KOPT-K1 (cell line): ENCODE measurements around the gene LYAR.

Source experiments
- H3K27ac ChIP-seq: fragments of 200-600 bp; sonication (generic); 2 replicates; pipeline ENCODE4 v1.5.1; 2016; ENCODE audit warnings: antibody characterized with exemption, mild to moderate bottlenecking, low read depth, low read length; ENCODE audit not compliant: poor library complexity, severe bottlenecking
- H3K36me3 ChIP-seq: fragments of 200-600 bp; sonication (generic); 2 replicates; pipeline ENCODE4 v1.5.1; 2017; ENCODE audit warnings: antibody characterized with exemption, mild to moderate bottlenecking, low read length, moderate library complexity; ENCODE audit not compliant: insufficient read depth
- H3K9me3 ChIP-seq: fragments of 200-600 bp; sonication (generic); 2 replicates; pipeline ENCODE4 v1.5.1; 2017; ENCODE audit warnings: antibody characterized with exemption, low read length, mild to moderate bottlenecking; ENCODE audit not compliant: insufficient read depth, poor library complexity, severe bottlenecking

LYAR gene, protein sequence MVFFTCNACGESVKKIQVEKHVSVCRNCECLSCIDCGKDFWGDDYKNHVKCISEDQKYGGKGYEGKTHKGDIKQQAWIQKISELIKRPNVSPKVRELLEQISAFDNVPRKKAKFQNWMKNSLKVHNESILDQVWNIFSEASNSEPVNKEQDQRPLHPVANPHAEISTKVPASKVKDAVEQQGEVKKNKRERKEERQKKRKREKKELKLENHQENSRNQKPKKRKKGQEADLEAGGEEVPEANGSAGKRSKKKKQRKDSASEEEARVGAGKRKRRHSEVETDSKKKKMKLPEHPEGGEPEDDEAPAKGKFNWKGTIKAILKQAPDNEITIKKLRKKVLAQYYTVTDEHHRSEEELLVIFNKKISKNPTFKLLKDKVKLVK

DNA sequence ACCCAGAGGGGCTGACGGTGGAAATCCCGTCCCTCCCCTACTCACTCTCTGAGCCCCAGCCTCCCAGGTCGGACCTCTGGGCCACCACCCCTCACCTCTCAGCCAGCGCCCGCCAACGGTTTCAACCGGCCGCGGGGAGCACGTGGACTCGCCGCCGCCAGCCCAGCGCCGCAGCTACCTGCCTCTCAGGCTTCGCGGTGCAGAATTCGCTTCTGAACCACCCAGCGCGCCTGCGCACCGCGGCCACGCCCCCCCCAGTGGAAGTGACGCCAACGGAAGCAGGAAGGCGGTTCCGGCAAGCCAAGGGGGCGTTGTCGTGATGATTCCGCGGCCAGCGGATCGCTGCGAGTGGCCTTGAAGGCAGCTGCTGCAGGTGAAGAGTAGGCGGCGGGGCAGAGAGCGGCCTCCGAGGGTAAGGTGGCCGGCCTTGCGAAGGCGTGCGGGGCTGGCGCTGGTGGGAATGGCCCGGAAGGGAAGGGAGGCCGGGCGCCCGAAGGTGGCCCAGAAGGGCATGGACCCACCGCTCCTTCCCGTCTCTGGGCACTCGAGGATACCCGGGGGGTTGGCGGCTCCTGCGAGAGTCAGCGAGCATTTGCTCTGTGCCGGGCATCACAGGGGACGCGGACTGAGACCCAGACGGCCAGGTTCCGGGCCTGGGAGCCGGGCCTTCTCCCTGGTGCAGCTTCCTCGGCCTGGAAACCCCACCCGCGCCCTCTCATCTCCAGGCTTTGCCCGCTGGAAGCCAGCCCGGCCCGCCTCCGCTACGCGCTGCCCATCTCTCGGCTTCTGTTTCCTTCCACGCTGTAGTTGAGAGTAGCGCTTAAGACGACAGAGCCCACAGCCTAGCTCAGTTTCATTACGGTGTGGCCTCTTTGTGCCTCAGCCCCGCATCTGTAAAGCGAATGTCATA is at the start of gene LYAR, which contains the start of gene ZBTB49:
Gene LYAR (minus strand): TSS at position 214 of the 910 bp plus-strand sequence. CDS start 6,412 bp downstream, outside the sequence.
Gene ZBTB49 (plus strand): TSS at position 311 of the 910 bp plus-strand sequence. CDS start 9,695 bp downstream, outside the sequence.
- H3K36me3 ChIP-seq: peaks cover 28% of the 10 kb centered on the region
- peak within 1 kb of the TSS; percentile 80 for H3K27ac ChIP-seq
- H3K9me3 ChIP-seq: peaks cover 3% of the 10 kb centered on the region

DNA sequence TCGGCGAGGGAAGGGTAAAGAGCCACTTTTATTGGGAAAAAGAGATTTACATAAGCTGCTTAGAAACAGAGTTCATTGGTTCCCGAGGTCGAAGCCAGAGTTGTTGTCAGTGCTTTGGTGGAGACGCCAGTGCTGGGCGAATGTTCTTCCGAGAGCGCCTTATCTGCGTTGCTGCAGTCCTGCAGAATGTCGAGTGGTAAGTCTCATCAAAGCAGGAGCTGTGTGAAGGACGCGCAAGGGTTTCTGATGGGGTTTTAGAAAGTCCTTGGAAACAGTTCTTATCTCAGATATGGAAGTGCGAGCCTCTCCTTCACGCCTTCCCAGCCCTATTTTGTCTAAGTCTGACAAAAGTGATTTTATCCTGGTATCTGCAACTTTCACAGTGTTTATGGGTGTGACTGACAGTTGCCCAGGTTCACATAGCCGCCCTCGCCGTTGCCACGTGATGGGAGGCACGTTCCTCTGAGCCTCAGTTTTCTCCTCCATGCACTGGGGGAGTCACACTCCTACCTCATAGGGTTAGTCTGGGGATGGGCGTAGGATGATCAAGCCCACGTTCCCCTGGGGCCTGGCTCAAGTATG is 49.6 kb upstream of the LYAR start:
- Histone ChIP-seq H3K27ac (no peak overlapping the region), H3K36me3 (no peaks in the 10 kb centered on the region), H3K9me3 (no peaks in the 10 kb centered on the region)

DNA sequence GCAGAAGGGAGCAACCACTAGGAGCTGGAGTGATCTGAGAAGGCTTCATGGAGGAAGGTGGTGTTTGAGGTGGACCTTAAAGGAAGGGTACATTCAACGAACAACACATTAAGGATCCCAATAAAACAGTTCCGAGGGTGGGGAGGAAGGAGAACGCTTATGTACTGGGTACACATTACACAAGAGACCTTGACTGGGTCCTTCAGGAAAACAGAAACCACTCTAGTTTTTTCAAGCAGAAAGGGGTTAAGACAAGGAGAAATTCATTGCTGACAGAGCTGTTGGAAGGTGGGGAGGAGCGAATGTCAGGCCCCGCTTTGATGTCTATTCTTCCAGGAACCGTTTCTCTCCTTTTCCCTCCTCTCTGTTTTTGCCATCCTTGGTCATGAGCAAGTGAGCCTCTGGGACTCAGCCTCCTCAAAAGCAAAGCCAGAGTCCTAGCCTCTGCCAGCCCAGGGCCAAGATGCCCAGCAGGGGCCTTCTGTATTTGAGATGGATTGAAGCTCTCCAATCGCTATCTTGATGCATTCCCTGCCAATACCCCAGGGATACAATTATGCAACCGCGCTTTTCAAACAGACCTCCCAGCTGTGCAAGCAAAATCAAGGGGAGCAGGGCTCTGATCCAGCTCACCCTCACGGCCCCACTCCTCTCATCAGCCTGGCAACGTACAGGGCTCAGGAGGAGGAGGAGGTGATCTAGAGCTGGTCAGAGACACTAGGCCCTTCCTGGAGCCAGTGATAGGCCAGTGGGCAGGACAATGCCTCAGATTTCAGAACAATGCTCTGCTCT is 48.5 kb upstream of the LYAR start:
- no peak overlapping the region for H3K27ac ChIP-seq
- H3K36me3 ChIP-seq: no peaks in the 10 kb centered on the region
- no peaks in the 10 kb centered on the region for H3K9me3 ChIP-seq

DNA sequence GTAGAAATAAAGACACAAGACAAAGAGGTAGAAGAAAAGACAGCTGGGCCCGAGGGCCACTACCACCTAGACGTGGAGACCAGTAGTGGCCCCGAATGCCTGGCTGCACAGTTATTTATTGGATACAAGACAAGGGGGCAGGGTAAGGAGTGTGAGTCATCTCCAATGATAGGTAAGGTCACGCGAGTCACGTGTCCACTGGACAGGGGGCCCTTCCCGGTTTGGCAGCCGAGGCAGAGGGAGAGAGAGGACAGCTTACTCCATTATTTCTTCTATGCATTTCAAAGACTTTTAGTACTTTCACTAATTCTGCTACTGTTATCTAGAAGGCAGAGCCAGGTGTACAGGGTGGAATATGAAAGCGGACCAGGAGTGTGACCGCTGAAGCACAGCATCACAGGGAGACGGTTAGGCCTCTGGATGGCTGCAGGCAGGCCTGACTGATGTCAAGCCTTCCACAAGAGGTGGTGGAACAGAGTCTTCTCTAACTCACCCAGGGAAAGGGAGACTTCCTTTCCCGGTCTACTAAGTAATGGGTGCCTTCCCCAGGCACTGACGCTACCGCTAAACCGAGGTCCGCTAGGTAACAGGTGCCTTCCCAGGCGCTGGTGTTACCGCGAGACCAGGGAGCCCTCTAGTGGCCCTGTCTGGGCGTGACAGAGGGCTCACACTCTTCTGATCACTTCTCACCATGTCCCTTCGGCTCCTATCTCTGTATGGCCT is 45.0 kb upstream of the LYAR start:
- Histone ChIP-seq H3K36me3 (no peaks in the 10 kb centered on the region), H3K27ac (no peak overlapping the region), H3K9me3 (no peaks in the 10 kb centered on the region)

DNA sequence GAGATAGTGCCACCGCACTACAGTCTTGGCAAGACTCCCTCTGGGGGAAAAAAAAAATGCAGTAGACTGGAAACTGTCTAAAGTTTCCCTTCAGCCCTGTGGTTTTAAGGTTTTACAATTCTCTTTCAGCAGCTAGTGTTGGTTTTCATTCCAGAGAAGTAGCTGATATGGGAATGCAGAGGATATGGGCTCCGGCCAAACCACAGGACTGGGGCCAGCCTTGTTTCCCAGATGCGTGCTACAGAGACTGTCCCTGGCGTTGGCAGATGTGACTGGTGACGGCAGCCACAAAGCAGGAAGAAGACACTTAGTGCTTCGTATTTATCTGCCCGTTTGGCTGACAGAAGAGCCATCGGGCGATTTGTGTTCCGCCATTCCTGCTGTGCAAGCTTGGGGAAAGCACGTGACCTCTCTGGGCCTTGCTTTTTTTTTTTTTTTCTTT is 43.3 kb upstream of the LYAR start:
- H3K27ac ChIP-seq: no peak overlapping the region

DNA sequence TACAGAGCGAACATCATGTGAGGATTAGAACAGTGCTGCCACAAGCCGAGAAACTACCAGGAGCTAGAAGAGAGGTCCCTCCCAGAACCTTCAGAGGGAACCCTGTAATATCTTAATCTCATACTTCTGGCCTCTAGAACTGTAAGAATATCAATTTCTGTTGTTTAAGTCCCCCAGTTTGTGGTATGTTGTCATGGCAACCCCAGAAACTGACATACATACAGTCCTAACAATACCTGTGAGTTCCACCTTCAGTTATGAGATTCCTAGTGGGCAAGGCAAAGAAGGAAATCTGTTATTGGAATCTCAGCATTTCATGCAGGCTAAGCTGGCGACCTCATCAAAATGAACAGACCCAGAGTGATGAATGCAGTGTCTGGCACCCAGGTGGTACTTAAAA is 42.6 kb upstream of the LYAR start:
- no peaks in the 10 kb centered on the region for H3K9me3 ChIP-seq
- H3K27ac ChIP-seq: no peak overlapping the region
- no peaks in the 10 kb centered on the region for H3K36me3 ChIP-seq

More for the DNA sequence above, 43.3 kb upstream of the LYAR start:
- Histone ChIP-seq H3K9me3 (no peaks in the 10 kb centered on the region), H3K36me3 (no peaks in the 10 kb centered on the region)

DNA sequence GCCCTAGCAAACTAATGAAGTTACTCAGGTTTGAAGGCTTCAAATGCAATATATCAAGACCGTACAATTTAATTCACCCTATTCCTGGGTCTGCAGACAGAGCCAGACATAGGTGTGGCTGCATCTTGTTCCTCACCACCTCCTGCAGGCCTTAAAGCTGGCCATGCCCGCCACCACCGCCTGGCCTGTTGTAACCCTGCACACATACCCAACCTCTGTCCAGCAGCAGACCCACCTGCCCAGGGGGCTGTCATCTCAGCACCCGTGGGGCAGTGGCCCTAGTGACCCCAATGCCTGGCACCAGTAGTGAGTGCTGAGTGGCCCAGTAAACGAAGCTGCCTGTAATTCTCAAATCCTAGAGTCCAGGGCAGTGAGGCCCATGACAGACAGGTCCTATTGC is 40.8 kb upstream of the LYAR start:
- Histone ChIP-seq H3K27ac (no peak overlapping the region), H3K9me3 (no peaks in the 10 kb centered on the region), H3K36me3 (no peaks in the 10 kb centered on the region)

DNA sequence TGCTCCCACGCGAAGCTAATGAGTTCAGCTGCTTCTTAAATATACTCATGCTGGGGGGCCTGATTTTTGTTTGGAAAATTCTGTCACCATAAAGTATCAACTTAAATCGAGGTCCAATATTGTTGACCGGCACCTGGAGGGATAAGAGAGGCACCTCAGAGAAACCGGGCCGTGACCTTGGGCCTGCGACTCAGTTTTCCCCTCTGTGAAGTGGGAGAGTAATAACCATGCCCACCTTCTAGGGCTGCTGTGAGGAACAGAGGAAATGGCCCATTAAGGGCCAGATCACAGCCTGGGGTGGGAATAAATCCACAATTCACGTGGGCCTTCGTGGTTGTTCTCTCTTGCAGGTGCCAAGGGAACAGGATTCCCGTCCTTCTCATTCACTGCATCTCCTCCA is 39.5 kb upstream of the LYAR start:
- Histone ChIP-seq H3K9me3 (no peaks in the 10 kb centered on the region), H3K27ac (no peak overlapping the region), H3K36me3 (no peaks in the 10 kb centered on the region)

DNA sequence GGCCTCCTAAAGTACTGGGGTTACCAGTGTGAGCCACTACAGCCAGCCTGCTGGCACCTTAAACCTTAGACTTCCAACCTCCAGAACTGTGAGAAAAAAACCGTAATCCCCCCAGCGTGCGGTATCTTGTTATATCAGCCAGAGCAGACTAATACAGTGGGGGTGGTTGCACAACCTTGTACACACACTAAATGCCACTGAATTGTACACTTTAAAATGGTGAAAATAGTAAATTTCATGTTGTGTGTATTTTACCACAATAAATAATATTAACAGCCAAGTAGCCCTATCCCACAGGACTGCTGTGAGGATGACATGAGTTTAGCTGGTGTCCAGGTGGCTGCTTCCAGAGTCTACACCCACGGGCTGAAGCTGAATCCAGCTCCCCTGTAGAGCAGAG is 38.9 kb upstream of the LYAR start:
- no peaks in the 10 kb centered on the region for H3K9me3 ChIP-seq
- H3K27ac ChIP-seq: no peak overlapping the region
- H3K36me3 ChIP-seq: no peaks in the 10 kb centered on the region

DNA sequence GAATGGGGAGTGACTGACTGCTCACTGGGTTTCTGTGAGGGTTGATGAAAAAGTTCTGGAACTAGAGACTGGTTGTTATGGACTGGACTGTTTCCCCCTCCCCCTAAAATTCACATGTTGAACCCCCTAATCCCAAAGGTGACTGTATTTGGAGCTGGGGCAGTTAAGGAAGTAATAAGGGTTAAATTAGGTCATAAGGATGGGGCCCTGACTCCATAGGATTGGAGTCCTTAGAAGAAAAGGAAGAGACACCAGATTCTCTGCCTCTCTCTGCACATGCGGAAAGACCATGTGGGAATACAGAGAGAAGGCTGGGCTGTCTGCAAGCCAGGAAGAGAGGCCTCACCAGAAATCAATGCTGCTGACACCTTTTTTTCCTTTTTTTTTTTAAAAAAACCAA is 38.3 kb upstream of the LYAR start:
- Histone ChIP-seq H3K36me3 (no peaks in the 10 kb centered on the region), H3K9me3 (no peaks in the 10 kb centered on the region), H3K27ac (no peak overlapping the region)

DNA sequence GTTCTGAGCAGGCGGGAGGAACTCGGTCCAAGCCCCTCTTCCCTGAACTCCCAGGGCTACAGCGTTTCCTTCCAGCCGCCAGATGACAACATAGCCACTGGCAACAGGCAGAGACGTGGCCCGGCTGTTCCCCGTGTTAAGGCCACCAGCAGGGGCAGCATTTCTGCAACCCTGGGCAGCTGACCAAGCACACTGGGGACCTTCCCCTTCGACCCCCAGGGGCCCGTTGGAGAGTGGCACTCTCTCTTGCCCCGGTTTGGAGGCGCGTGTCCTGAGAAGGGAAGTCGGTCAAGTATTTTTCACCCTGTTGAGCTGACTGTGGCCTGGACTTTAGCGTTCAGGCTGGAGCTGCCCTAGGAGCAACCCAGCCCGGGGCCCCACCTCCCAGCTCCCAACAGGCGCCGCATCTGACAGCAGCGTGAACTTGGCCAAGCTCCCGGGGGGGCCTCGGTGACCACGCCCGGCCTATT is 37.7 kb upstream of the LYAR start:
- Histone ChIP-seq H3K27ac (no peak overlapping the region), H3K9me3 (no peaks in the 10 kb centered on the region), H3K36me3 (peaks cover 3% of the 10 kb centered on the region; the same call in 1 of the 2 replicates)

DNA sequence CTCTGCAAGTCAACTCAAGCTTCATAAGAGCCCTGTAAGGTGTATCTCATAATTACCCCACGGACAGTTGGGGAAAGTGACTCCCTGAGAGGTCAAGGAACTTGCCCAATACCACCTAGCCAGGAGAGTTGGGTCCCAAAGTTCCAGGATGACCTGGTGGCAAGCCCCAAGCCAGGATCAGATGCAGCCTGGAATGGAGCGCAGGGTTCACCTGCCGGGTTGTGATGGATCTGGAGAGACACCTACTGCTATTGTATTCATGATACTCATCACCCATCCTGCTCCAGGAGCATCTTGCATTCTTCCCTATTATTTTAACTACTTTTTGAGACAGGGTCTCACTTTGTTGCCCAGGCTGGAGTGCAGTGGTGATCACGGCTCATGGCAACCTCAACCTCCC is 36.2 kb upstream of the LYAR start:
- peaks cover 16% of the 10 kb centered on the region for H3K36me3 ChIP-seq
- H3K9me3 ChIP-seq: no peaks in the 10 kb centered on the region
- no peak overlapping the region for H3K27ac ChIP-seq

DNA sequence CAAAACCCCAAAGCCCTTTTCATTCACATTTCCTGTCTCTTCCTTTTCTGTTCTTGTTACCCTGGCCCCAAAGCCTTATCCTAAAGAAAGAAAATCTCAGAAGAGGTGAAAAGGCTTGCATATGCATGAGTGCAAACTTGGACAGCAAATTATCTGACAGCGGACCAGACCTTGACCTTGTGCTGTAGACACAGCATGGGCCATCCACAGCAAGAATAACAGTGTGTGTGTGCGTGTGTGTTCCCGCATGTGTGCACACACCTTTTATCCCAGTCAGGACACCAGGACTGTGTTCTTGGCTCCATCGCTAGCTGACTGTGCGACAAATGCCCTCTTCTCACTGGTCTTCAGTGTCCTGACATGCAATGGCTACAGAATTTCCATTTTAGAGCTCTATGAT is 35.4 kb upstream of the LYAR start:
- peaks cover 24% of the 10 kb centered on the region for H3K36me3 ChIP-seq
- no peaks in the 10 kb centered on the region for H3K9me3 ChIP-seq
- H3K27ac ChIP-seq: no peak overlapping the region
